ENCODE measurements around the gene CHMP5.
A peak's percentile ranks its signal among the peaks of the same experiment; 100 is the strongest.

The CHMP5 gene

GRCh38 chr9:33264473-33265177, at the start of gene CHMP5, which contains the start of gene BAG1:
TSS of gene CHMP5 (plus strand) at chr9:33265049. CDS start at chr9:33265079, 30 bp downstream.
TSS of gene BAG1 (minus strand) at chr9:33264708.
- DNase-seq = peak; percentile 59

GRCh38 chr9:33220681-33221567, 43.9 kb upstream of the CHMP5 start:
- DNase-seq = no peak

- no peak for DNase-seq
These were observed 43.3 kb upstream of the CHMP5 start for GRCh38 chr9:33221568-33221884.

GRCh38 chr9:33222031-33222430, 42.8 kb upstream of the CHMP5 start:
- DNase-seq = no peak

GRCh38 chr9:33223696-33224095, 41.2 kb upstream of the CHMP5 start:
- no peak for DNase-seq

- peak; percentile 3 for DNase-seq
These were observed 39.3 kb upstream of the CHMP5 start for GRCh38 chr9:33225319-33226147.

GRCh38 chr9:33227008-33227398, 37.8 kb upstream of the CHMP5 start:
- DNase-seq = no peak

- DNase-seq = no peak
These were observed 37.1 kb upstream of the CHMP5 start for GRCh38 chr9:33227741-33228140.

- DNase-seq = no peak
These were observed 36.2 kb upstream of the CHMP5 start for GRCh38 chr9:33228606-33229005.

GRCh38 chr9:33229359-33230114, 35.3 kb upstream of the CHMP5 start:
- DNase-seq = peak; percentile 46

- no peak for DNase-seq
These were observed 33.9 kb upstream of the CHMP5 start for GRCh38 chr9:33230756-33231622.

GRCh38 chr9:33231623-33231942, 33.3 kb upstream of the CHMP5 start:
- DNase-seq = no peak

- no peak for DNase-seq
These were observed 32.0 kb upstream of the CHMP5 start for GRCh38 chr9:33232815-33233214.

- DNase-seq = peak; percentile 29
These were observed 31.1 kb upstream of the CHMP5 start for GRCh38 chr9:33233626-33234342.

GRCh38 chr9:33234511-33235467, 30.1 kb upstream of the CHMP5 start:
- no peak for DNase-seq

- no peak for DNase-seq
These were observed 28.3 kb upstream of the CHMP5 start for GRCh38 chr9:33236571-33236970.

- DNase-seq = no peak
These were observed 24.9 kb upstream of the CHMP5 start, which contains the start of gene SPINK4 for GRCh38 chr9:33239921-33240320. TSS of gene SPINK4 (plus strand) at chr9:33240167. CDS start at chr9:33240209, 42 bp downstream.

- DNase-seq = no peak
These were observed 23.6 kb upstream of the CHMP5 start for GRCh38 chr9:33241298-33241697.

GRCh38 chr9:33242609-33243134, 22.2 kb upstream of the CHMP5 start:
- DNase-seq = no peak

All from SHP77 treated with DMSO at 0.1 percent for 48 hours (cell line).